SU-DHL-6 (cell line): Measurements from ENCODE around the gene OXLD1.

ENCODE experiments used
- CTCF ChIP-seq: fragments of 200-600 bp; sonication (generic); IDR thresholded peaks from one replicate; pipeline ENCODE4 v1.5.1; 2017; ENCODE audit warnings: antibody characterized with exemption, mild to moderate bottlenecking, low read length, moderate library complexity; ENCODE audit not compliant: insufficient read depth, poor library complexity, severe bottlenecking
- EZH2phosphoT487 ChIP-seq: fragments of 200-600 bp; sonication (generic), shearing (Covaris generic); conservative IDR thresholded peaks from 2 replicates; pipeline ENCODE4 v1.6.1; 2018; ENCODE audit warnings: mild to moderate bottlenecking, antibody characterized with exemption, low read length, moderate library complexity, mixed read lengths

- TF ChIP-seq CTCF = no peak
- no peak for TF ChIP-seq EZH2phosphoT487
Observed at GRCh38 chr17:81646869-81647600, 19.4 kb downstream of the OXLD1 start.
